HCT116 (cell line): Measurements from ENCODE around the gene NOL3. TPM values are rescaled to one million over a fixed set of nuclear protein-coding genes. Genes with fewer than 3 reads are reported as not detected.
A peak's percentile ranks its signal among the peaks of the same experiment; 100 is the strongest.

Experiments
- ATAC-seq: fragments of 200-7000 bp; cut with Tn5 transposase; 2 replicates; pipeline ENCODE4 v1.9.1; 2020; ENCODE audit warnings: mild to moderate bottlenecking, moderate library complexity
- BruUV-seq: library from RNA; stranded (reverse); fragments of 400-500 nt; replicated peaks from 2 replicates; lab custom pipeline; 2021; lab: Mats Ljungman, UMichigan
- CTCF ChIA-PET: fragments of 300-600 bp; sonication (Branson Sonifier 250); formaldehyde crosslinking; loops from one replicate; lab custom pipeline; 2021; ENCODE audit warnings: antibody characterized with exemption; lab: Charles Lee
- POLR2A ChIA-PET: fragments of 300-600, 350-600 bp; sonication (Branson Sonifier 250); formaldehyde crosslinking; loops from one replicate; lab custom pipeline; 2021; ENCODE audit warnings: antibody characterized with exemption; lab: Charles Lee
- RAD21 ChIA-PET, 2 experiments: fragments of 300-600 bp; sonication (Branson Sonifier 250); formaldehyde crosslinking; loops; one replicate each; lab custom pipeline; 2023; ENCODE audit warnings: low total read pairs in 2 of 2; ENCODE audit not compliant: uncharacterized antibody in 2 of 2, unreplicated experiment in 2 of 2, low non-redundant PET in 1 of 2; lab: Charles Lee
- DNase-seq: peaks from one replicate; pipeline ENCODE4 v3.0.0-alpha.2; 2010; ENCODE audit warnings: low read depth, low spot score
- H2AFZ ChIP-seq: fragments of 200-600 bp; shearing (Covaris generic), sonication (generic); 2 replicates; pipeline ENCODE4 v1.6.1; 2017; ENCODE audit warnings: low read depth, mixed run types, mixed read lengths, antibody characterized with exemption, low read length; ENCODE audit not compliant: poor library complexity, severe bottlenecking
- H3K27ac ChIP-seq: 2 replicates; pipeline ENCODE4 v1.5.1; 2012; ENCODE audit warnings: low read depth, low read length
- H3K27me3 ChIP-seq: fragments of 200-600 bp; sonication (generic); 2 replicates; pipeline ENCODE4 v1.6.1; 2016; ENCODE audit warnings: mixed run types, low read length, mixed read lengths; ENCODE audit not compliant: insufficient read depth
- H3K36me3 ChIP-seq, 2 experiments: fragments of 200-500 bp in 1 of 2; fragments of 200-600 bp in 1 of 2; sonication (Bioruptor generic) in 1 of 2; sonication (generic) in 1 of 2; 2 replicates each; pipeline versions ENCODE4 v1.5.1 to v1.6.1; 2014 to 2016; ENCODE audit warnings: low read length in 2 of 2, inconsistent platforms in 1 of 2, mixed read lengths in 1 of 2, mixed run types in 1 of 2; ENCODE audit not compliant: insufficient read depth in 2 of 2, control insufficient read depth in 1 of 2
- H3K4me1 ChIP-seq, 2 experiments: fragments of 200-600 bp in 1 of 2; sonication (generic) in 1 of 2; 2 replicates each; pipeline versions ENCODE4 v1.5.1 to v1.6.1; 2012 to 2017; ENCODE audit warnings: low read length in 2 of 2, inconsistent platforms in 1 of 2, mild to moderate bottlenecking in 1 of 2, mixed read lengths in 1 of 2, mixed run types in 1 of 2, moderate library complexity in 1 of 2; ENCODE audit not compliant: insufficient read depth in 2 of 2, control insufficient read depth in 1 of 2
- H3K4me2 ChIP-seq: fragments of 200-600 bp; sonication (generic); 2 replicates; pipeline ENCODE4 v1.6.1; 2017; ENCODE audit warnings: mixed run types, low read length, mixed read lengths
- H3K4me3 ChIP-seq, 2 experiments: fragments of 200-600 bp in 1 of 2; sonication (generic) in 1 of 2; replicated peaks in 1 of 2; 2 replicates each; pipeline ENCODE4 v1.5.1; 2011 to 2016; ENCODE audit warnings: low read length in 2 of 2, control low read depth in 1 of 2, low read depth in 1 of 2, mild to moderate bottlenecking in 1 of 2, mixed read lengths in 1 of 2, mixed run types in 1 of 2
- H3K79me2 ChIP-seq: fragments of 200-600 bp; sonication (generic); 2 replicates; pipeline ENCODE4 v1.6.1; 2017; ENCODE audit warnings: mild to moderate bottlenecking, mixed run types, low read length, moderate library complexity, mixed read lengths; ENCODE audit not compliant: insufficient read depth
- H3K9ac ChIP-seq: fragments of 200-600 bp; sonication (generic); 2 replicates; pipeline ENCODE4 v1.6.1; 2016; ENCODE audit warnings: low read length, mixed read lengths
- H3K9me2 ChIP-seq: fragments of 200-600 bp; sonication (generic), shearing (Covaris generic); 2 replicates; pipeline ENCODE4 v1.6.1; 2017; ENCODE audit warnings: mixed run types, mild to moderate bottlenecking, moderate library complexity; ENCODE audit not compliant: insufficient read depth
- H3K9me3 ChIP-seq, 2 experiments: fragments of 200-500 bp in 1 of 2; fragments of 200-600 bp in 1 of 2; sonication (Bioruptor generic) in 1 of 2; sonication (generic) in 1 of 2; 2 replicates each; pipeline ENCODE4 v1.6.1; 2014 to 2017; ENCODE audit warnings: low read length in 2 of 2, mixed read lengths in 2 of 2, inconsistent platforms in 1 of 2, low read depth in 1 of 2, mild to moderate bottlenecking in 1 of 2, mixed run types in 1 of 2, moderate library complexity in 1 of 2; ENCODE audit not compliant: control insufficient read depth in 1 of 2, insufficient read depth in 1 of 2
- H4K20me1 ChIP-seq: fragments of 200-600 bp; sonication (generic), shearing (Covaris generic); 2 replicates; pipeline ENCODE4 v1.6.1; 2017; ENCODE audit warnings: mixed run types, mild to moderate bottlenecking, moderate library complexity; ENCODE audit not compliant: insufficient read depth
- EZH2phosphoT487 ChIP-seq: fragments of 200-600 bp; IDR thresholded peaks from 2 replicates; pipeline ENCODE4 v1.6.1; 2018; ENCODE audit warnings: antibody characterized with exemption, borderline replicate concordance
- ZNF274 ChIP-seq: fragments of 200-500 bp; sonication (Bioruptor generic); IDR thresholded peaks from 2 replicates; pipeline ENCODE4 v1.6.1; 2014; ENCODE audit warnings: mild to moderate bottlenecking, low read depth, low read length, inconsistent platforms
- intact Hi-C: fragments of 100-400 bp; cut with micrococcal nuclease; formaldehyde crosslinking; loops from 2 replicates; pipeline ENCODE4 v1.10.0; 2022
- total RNA-seq: library from RNA; stranded (reverse); gene quantifications from one replicate; pipeline ENCODE4 v1.2.1, GENCODE V29; 2021; ENCODE audit not compliant: unreplicated experiment

NOL3 gene
- total RNA-seq, 1 experiment from 2014 or later = 54.0 TPM

GRCh38 chr16:67158637-67159600 is 11.4 kb upstream of the NOL3 start:
- Histone ChIP-seq H3K9me2 (no peaks in the 10 kb centered on the region), H3K9ac (peak overlapping the region; percentile 90), H3K4me2 (peak overlapping the region; percentile 86), H3K4me3 (peak overlapping the region; percentile 80 to 98), H3K36me3 (no peaks in the 10 kb centered on the region), H3K9me3 (no peaks in the 10 kb centered on the region), H3K4me1 (peaks cover 11 to 35% of the 10 kb centered on the region in 2 experiments; a peak in 3 of 4 replicates), H2AFZ (no peak overlapping the region), H3K79me2 (no peaks in the 10 kb centered on the region; the same call in 1 of the 2 replicates), H4K20me1 (no peaks in the 10 kb centered on the region), H3K27ac (peak overlapping the region; percentile 69), H3K27me3 (no peaks in the 10 kb centered on the region)
- ChIA-PET POLR2A (interaction anchor here (0.6 to 2.7 kb wide), 3 partner anchors 8 to 13 kb away, joined by 3 to 17 read pairs (median 4); partner anchors contain the start of genes B3GNT9 and NOL3), RAD21 (interaction anchor here (0.7 to 1.2 kb wide), 2 partner anchors 141 kb away, joined by 3 read pairs; no protein-coding TSS in a partner anchor), CTCF (interaction anchor here (0.6 to 5.7 kb wide), 7 partner anchors 8 to 198 kb away, joined by 3 to 52 read pairs (median 8); partner anchors contain the start of genes B3GNT9, CES3 and NOL3)
- no peak for DNase-seq
- BruUV-seq = TSS peak; percentile 44
- no peak for TF ChIP-seq ZNF274
- ATAC-seq = peak; percentile 38
- intact Hi-C loops = loop anchor here (5.0 kb wide), 1 partner anchor 207 kb away; no protein-coding TSS in a partner anchor

- CTCF ChIA-PET = interaction anchor here (3.4 to 5.7 kb wide), 2 partner anchors 7 to 144 kb away, joined by 21 to 52 read pairs; partner anchors contain the start of gene NOL3
- Histone ChIP-seq H3K27ac (peak overlapping the region; percentile 36; the same call in 1 of the 2 replicates), H3K4me3 (peak overlapping the region; percentile 80 to 98), H3K9me3 (no peaks in the 10 kb centered on the region), H4K20me1 (no peaks in the 10 kb centered on the region), H3K4me2 (peak overlapping the region; percentile 86), H2AFZ (no peak overlapping the region), H3K36me3 (no peaks in the 10 kb centered on the region), H3K9ac (peak overlapping the region; percentile 90), H3K27me3 (no peaks in the 10 kb centered on the region), H3K4me1 (peaks cover 21 to 36% of the 10 kb centered on the region in 2 experiments), H3K9me2 (no peaks in the 10 kb centered on the region), H3K79me2 (no peaks in the 10 kb centered on the region; the same call in 1 of the 2 replicates)
- no peak for DNase-seq
- RAD21 ChIA-PET = no interaction called here
- no TSS peak for BruUV-seq
- intact Hi-C loops = no loop called here
- POLR2A ChIA-PET = interaction anchor here (0.5 to 2.7 kb wide), 3 partner anchors 9 to 235 kb away, joined by 3 to 17 read pairs (median 11); partner anchors contain the start of gene NOL3
- ATAC-seq = no peak
- no peak for TF ChIP-seq EZH2phosphoT487
Observed at GRCh38 chr16:67161595-67162058, 8.7 kb upstream of the NOL3 start.
